Measurements from ENCODE around the gene GFI1B.
"Not testable (repeated sequence)": the region's sequence is repeated elsewhere in the genome, so short reads cannot be mapped to it uniquely, and the experiment has no call there.

The GFI1B gene

GRCh38 chr9:132988244-132989013 lies 9.9 kb downstream of the GFI1B start:
- no peak for TF ChIP-seq CTCF (IDR thresholded peaks at IDR 0.05; ENCODE audit: insufficient read depth, low read length, missing control alignments)
- POLR2A ChIA-PET = no interaction called here
- no peak for DNase-seq (ENCODE audit: low read depth, low spot score)
- H3K4me3 ChIP-seq (ENCODE audit: low read depth, low read length) = no peak overlapping the region
- CTCF ChIA-PET = interaction anchor here (0.6 to 2.2 kb wide), 5 partner anchors 8 to 34 kb away, joined by 3 to 10 read pairs (median 4); partner anchors contain the start of gene GFI1B

GRCh38 chr9:132989014-132989310 lies 10.5 kb downstream of the GFI1B start:
- TF ChIP-seq CTCF (IDR thresholded peaks at IDR 0.05; ENCODE audit: insufficient read depth, low read length, missing control alignments) = no peak
- POLR2A ChIA-PET = no interaction called here
- CTCF ChIA-PET = interaction anchor here (0.6 to 2.2 kb wide), 4 partner anchors 11 to 34 kb away, joined by 3 to 10 read pairs (median 4); partner anchors contain the start of gene GFI1B
- no peak overlapping the region for H3K4me3 ChIP-seq (ENCODE audit: low read depth, low read length)
- DNase-seq (ENCODE audit: low read depth, low spot score) = no peak

GRCh38 chr9:132989414-132989996 lies 11.0 kb downstream of the GFI1B start:
- no peak for TF ChIP-seq CTCF (IDR thresholded peaks at IDR 0.05; ENCODE audit: insufficient read depth, low read length, missing control alignments)
- no peak for DNase-seq (ENCODE audit: low read depth, low spot score)
- ChIA-PET POLR2A (no interaction called here), CTCF (interaction anchor here (2.2 kb wide), 1 partner anchor 12 kb away, joined by 10 read pairs; the partner anchor contains the start of gene GFI1B)
- no peak overlapping the region for H3K4me3 ChIP-seq (ENCODE audit: low read depth, low read length)

- POLR2A ChIA-PET; H3K4me3 ChIP-seq (ENCODE audit: low read depth, low read length); DNase-seq (ENCODE audit: low read depth, low spot score): not testable (repeated sequence)
- CTCF ChIA-PET = interaction anchor here (2.4 kb wide), 1 partner anchor 12 kb away, joined by 8 read pairs; the partner anchor contains the start of gene GFI1B
Measured at GRCh38 chr9:132989998-132990557, 11.6 kb downstream of the GFI1B start.

- CTCF ChIA-PET = interaction anchor here (0.7 to 2.4 kb wide), 2 partner anchors 11 to 13 kb away, joined by 3 to 8 read pairs; partner anchors contain the start of gene GFI1B
- POLR2A ChIA-PET = no interaction called here
- DNase-seq (ENCODE audit: low read depth, low spot score) = no peak
- H3K4me3 ChIP-seq (ENCODE audit: low read depth, low read length) = no peak overlapping the region
- TF ChIP-seq CTCF (IDR thresholded peaks at IDR 0.05; ENCODE audit: insufficient read depth, low read length, missing control alignments) = no peak
Measured at GRCh38 chr9:132990781-132991180, 12.3 kb downstream of the GFI1B start.

- ChIA-PET POLR2A (no interaction called here), CTCF (interaction anchor here (0.7 to 2.4 kb wide), 3 partner anchors 11 to 30 kb away, joined by 3 to 8 read pairs (median 3); partner anchors contain the start of gene GFI1B)
- DNase-seq (ENCODE audit: low read depth, low spot score) = no peak
- no peak for TF ChIP-seq CTCF (IDR thresholded peaks at IDR 0.05; ENCODE audit: insufficient read depth, low read length, missing control alignments)
- H3K4me3 ChIP-seq (ENCODE audit: low read depth, low read length) = no peak overlapping the region
Measured at GRCh38 chr9:132991351-132992300, 13.1 kb downstream of the GFI1B start.
